ENCODE measurements around the gene CLIP4.

CLIP4 gene

DNA sequence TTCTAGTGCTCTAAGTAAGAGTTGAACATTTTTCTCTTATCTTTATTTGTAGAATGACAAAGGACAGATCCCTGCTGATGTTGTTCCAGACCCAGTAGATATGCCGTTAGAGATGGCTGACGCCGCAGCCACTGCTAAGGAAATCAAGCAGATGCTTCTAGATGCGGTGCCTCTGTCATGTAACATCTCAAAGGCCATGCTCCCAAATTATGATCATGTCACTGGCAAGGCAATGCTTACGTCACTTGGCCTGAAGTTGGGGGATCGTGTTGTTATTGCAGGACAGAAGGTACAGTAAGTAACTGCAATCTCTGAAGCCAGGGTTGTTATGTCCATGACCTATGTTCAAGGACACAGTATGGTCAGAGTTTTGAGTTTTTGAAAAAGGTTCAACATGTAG lies 28.4 kb downstream of the CLIP4 start:
- no peak for DNase-seq

DNA sequence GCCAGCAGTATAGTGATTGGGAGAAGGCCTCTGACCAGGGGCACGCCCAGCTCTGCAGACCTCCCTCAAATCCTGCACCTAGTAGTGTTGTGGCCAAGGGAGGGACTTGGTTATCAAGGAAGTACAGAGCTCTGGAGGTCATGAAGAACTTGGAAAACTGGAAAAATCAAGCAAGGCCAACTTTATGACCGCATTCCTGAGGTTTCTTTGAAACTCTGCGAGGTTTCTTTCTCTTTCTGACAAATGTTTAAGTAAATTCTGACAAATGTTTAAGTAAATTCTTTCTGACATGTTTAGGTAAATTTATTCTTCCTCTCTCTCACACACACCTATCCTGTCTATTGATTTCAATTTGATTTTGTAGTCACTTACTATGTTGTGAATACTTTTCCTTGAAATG lies 31.0 kb downstream of the CLIP4 start:
- DNase-seq: no peak

DNA sequence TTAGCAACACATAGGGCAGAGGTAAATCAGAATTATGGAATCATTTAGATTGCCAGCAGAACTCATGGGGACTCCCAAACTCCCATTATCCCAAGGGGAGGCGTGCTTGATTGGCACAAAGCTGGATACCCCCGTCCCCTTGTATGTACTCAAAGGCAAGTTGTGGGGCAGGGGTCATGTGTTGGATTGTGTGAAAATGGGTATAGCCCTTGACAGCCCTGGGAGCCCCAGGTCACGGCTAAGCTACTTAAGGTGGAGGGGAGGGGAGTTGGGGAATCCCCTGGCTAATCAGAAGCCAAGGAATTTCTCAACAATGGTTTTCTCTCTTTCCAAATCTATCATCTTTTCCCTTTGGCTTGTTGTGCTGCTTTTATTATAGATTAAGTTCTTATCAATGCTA lies 32.7 kb downstream of the CLIP4 start:
- no peak for DNase-seq

DNA sequence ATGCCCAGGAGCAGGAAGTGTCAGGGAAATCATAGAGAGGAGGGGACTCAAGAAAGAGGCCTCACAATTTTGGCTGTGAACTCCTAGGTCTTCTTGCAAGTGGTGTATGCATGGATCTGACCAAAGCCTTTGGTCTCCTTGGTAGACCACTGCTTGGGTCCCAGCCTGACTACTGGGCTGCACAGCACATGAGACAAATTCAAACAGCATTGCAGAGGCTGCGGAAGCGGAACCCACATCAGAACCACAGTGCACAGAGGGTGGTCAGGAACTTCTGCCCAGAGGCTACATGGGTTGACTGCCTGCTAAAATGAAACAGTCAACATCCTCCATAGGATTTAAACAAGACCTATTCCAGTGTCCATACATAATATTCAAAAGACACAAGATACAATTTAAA lies 39.4 kb downstream of the CLIP4 start:
- no peak for DNase-seq

DNA sequence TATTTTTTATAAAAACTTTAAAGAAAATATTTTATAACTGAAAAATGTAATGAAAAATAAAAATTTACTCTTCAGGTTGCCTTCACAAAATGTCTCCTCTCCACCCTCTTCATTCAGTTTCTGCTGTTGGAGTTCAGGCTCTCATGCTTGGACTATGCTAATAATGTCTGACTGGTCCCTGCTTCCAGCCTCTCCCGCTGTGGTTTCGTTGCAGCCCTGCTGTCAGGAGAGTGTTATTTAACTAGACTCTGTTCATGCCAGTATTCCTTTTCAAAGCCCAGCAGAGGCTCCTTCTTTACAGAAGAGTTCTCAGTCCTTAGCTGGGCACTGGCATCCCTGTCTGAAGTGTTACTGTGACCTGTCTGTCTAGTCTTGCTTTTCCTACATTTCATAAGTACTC lies 40.4 kb downstream of the CLIP4 start:
- no peak for DNase-seq

DNA sequence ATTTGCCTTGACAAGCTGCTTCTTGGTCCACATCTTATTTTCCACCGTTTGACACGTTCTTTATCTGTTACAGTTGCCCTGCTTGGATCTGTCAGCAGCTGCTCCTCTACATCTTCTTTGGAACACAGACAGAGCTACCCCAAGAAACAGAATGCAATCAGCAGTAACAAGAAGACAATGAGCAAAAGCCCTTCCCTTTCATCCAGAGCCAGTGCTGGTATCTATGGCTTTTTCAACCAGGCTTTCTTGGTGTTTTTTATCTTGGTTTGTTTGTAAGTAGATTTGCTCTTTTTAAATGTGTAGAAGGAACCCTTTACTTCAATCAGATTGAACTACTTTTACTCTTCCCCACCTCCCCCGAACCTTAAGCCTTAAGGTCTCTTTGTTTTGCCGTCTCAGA lies 41.9 kb downstream of the CLIP4 start:
- no peak for DNase-seq

DNA sequence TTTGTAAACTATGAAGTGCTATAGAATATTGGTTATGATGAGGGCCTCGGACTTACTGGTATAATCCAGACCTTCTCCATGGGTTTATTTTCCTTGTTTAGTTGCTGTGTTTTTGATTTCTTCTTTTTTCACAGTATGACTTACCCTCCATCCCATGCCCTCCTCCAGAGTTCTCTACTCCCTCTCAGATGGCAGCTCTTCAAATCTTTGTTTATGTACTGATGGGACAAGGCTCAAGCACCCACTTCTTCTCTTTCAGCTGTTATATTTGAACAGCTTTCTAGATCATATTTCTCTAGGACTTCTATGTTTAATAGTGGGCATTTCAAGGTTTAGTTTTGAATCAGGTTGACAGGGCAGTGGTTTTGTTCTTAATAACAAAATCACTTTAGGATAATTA lies 43.9 kb downstream of the CLIP4 start:
- no peak for DNase-seq

DNA sequence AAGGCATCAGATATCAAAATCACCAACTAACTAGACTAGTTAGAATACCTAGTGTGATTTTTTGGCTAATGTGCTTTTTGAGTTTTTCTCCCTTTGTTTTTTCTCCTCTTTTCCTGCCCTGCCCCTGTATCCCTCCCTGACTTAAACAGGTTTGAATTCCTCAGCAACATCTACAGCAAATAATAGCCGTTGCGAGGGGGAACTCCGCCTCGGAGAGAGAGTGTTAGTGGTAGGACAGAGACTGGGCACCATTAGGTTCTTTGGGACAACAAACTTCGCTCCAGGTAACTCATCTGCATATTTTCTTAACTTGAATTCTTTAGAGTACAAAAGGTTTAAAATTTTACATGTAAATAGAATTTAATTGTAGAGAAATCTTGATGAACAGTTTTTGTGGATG lies 45.0 kb downstream of the CLIP4 start:
- no peak for DNase-seq

DNA sequence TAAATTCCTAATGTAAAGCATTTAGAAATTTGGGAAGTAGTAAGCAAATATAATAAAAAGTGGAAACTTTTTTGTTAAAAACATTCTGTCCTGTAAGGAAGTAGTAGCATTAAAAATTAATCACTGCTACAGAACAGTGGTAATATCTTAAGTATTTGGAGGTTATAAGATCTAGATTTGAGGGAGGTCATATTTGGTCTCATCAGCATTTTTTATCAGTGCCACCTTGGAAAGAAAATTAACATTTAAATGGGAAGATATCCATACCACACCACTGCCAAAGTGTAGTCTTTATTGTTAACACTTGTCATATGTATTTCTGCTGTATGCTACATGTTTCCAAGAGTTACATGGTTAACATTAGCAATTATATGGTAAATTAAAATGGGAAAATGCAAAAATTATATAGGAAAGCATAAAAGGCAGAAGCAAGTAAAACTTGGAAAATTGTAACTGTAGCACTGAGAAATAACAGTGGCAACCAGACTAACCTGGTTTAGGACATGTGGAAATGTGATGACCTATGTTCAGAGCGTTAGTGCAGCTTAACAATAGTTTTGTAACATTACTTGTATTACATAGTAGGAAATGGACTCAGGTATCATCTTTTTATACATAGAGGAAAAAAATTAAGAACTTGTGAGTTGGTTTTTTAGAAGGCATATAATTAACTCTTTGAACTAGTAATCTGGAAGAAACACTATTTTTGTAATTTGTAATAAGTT lies 47.2 kb downstream of the CLIP4 start:
- no peak for DNase-seq

DNA sequence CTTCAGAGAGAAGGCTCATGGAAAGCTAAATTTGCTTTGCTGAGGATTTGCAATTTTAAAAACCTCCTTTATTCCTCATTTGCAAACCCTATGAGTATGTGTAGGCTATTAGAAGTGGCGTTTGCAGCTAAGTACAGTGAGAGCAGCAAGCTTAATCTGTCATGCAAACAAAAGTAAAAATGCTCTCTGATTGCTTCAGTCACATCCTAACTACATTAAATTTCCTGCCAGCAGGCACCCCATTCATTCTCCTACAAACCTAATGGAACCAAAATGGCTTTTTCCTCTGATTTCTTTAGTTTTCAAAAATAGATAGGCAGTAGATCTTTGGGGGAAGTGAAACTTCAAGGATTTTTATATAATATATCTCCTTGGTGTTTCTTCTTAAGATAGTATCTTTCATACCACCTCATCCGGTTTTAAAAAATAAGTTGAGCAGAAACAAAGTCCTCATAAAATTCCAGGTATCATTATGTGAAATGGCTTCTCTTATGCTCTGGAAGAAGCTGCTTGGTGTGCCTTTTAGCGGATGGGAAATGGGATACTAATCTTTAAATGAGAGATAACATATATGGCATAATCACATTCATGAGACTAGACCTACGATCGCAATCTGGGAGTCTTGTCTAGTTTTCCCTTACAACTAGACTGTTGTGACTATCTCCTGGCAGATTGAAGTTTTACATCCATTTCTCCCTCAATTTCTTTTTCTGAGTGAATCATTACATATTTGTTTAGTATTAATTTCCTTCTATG lies 49.1 kb downstream of the CLIP4 start:
- DNase-seq: no peak

DNA sequence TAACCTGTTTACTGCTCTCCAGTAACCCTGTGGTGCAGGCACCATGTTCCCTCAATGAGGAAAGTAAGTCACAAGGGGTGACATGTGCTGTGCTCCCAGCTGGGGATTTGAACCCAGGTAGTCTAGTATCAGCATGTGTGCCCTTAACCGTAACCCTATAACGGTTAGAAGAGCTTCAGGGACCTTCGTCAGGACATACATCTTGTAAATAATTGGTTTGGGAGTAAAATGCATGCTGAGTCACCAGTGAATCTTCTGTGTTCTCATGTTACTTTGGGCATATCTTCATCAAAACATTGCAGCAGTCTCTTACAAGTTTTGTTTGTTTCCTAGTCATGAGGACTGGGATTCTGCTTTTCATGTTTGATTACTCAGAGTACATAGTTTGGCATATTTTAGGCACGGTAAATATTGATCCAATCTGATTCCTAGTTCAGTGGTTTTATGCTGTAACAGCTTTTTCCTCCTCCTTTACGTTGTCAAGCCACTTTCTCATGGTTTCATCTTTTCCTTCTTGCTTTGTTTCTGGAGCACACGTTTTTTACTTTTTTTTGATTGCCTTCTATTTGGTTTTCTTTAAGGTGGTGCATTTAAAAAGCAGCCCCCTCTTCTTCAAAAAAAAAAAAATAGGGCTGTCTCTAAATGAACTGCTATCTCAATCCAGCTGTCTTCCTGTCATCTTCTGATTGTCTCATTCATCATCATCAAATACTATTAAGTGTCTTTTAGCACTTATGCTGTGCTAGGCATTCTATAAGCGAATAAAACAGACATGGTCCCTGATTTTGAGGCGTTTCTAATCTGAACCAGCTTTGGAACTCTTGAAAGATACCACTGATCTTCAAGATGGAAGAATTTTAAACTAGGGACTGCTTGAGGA lies 50.4 kb downstream of the CLIP4 start:
- no peak for DNase-seq

DNA sequence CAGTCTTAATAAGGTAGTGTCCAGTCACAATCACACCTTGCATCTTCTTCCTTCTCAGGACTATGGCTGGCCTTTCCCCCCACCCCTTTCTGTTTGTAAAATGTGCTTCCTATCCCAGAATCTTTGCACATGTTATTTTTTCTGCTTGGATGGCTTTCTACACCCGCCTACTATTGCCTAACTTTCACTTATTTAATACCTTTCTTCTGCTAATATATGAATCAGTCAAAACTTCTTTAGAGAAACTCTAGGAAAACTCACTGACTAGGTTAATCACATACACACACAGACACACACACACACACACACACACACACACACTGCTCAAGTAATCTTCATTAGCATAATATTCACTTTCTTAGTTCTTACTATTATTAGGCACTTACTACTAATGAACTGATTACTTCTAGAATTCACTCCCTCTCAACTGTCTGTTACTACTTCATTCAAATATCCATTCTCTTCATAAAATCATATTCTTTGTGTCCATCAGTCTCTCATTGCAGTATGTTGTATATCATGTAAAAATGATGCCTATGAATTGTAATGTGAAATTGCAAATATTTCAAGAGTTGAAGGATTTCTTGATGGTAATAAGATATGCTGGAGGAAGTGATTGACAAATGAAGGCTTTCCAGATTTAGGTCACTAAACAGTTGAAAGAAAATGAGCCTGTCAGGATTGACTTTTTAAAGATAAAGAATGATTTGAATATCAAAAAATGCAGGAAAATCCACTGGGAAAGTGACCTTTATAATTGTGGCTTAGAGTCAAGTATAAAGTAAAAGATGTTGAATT lies 51.2 kb downstream of the CLIP4 start:
- DNase-seq: no peak

DNA sequence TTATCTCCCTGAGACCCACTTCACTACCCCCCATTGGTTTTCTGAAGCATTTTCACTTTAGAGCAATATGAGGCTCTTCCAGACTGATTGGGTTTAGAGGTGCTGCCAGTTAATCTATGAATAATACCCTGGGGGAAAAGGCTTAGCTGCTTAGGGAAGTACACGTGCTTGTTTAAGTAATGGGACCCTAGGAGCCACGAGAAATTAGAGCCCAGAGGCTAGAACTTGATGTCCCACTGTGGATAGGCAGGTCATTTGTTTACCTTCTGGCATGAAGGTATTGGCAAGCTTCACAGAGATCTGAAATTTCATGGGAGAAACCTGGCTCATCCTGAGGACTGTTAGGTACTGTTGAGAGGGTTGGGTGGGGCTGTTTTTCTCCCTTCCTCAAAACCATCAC lies 59.7 kb downstream of the CLIP4 start:
- no peak for DNase-seq

DNA sequence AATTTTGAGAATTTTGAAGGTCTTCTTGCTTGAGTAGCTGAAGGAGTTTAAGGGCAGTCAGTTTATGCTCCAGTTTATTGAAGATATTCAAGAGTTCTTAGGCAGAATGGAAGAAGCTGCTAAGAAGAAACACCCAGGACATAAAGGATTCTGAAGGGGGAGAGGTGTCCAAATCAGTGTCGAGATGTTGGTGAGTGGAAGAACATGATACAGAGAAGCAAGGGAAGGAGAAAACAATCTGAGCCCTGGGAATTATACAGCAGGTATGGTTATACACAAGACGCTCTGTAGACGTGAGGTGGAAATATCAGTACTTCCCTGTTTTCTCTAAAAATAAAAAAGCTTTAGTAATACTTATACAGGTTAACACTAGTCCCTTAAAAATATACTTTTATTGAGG lies 60.1 kb downstream of the CLIP4 start:
- DNase-seq: no peak

DNA sequence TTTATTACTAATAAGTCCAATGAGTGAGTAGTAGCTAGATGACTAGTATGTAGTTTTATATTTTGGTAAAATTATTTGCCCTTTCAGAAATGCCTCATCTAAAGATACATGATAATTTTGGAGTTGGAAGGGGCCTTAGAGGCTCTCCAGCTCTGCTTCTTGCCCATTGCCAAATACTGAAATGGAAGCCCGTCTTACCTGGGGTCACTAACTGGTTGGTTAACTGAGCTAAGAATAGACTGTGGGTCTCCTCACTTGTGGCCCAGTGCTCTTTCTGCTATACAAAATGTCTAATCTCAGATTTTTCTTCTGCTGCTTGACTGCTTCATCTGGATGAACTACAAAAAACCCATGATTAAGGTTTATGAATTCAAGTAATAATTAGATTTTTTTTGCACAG lies 67.1 kb downstream of the CLIP4 start:
- no peak for DNase-seq

DNA sequence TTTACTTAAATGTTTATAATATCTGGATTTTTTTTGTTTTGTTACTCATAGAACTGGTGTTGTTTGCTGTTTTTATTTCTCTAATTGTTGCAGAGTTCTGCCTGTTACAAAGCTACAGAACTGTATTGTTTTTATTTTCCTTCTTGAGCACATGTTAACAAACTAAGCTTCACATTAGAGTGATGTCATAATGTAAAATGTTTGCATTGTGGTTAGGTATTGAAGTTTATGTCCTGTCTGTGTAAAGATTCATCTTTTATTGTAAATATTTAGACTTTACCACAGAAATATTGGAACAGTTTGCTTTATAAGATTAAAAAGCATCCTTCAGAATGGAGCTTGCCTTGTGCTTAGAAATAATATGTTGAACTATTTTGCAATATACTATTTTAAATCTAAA lies 67.7 kb downstream of the CLIP4 start:
- DNase-seq: no peak

DNA sequence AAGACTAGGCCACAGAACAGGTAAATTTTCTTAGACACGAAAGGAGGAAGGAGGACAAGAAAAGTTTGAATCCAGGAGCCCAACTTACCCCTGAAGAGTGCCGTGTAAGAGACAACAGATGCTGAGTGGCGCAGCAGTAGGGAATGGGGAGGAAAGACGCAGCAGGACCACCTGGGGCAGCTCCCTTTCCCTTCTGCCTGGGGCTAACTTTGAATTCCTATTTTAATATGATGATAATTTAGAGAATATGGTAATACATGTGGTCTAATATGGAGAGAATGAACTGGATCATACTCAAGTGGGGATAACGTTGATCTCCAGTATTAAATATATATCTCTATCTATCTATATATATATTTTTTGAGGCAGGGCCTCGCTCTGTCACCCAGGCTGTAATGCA lies 69.3 kb downstream of the CLIP4 start:
- DNase-seq: no peak

DNA sequence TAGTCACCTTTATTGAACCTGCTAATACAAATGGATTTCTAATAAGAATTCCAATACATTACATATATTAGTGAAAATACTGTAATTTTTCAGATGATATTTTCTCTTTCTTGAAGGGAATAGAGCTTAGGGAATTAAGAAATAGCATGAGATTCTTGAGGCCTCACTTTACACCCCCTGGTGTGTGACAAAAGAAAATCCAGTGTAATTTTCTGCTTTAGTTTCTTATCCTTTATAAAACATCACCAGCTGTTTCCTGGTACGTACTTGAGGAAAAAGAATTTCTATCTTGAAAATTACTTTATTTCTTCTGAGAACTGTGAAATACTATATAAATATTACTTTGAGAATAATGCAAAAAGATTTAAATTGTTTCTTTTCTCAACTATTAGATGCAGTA lies 71.6 kb downstream of the CLIP4 start:
- DNase-seq: no peak

DNA sequence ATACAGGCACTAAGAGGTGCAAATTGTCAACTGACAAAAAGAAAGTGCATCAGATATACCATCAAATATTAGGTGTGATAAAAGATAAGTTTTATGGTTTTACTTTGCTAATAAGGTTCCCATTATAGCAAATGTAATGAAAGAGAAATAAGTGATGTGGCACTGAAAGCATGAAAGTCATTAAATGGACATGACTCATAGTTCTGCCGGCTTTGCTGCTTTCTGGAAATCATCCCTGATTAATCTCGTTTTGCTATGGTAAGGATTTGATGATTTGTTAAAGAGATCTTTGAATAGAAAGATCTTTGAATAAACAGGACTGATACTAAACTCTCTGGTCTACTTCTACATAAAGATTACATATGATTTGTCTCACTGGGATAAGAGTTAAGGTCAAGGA lies 72.7 kb downstream of the CLIP4 start:
- no peak for DNase-seq

DNA sequence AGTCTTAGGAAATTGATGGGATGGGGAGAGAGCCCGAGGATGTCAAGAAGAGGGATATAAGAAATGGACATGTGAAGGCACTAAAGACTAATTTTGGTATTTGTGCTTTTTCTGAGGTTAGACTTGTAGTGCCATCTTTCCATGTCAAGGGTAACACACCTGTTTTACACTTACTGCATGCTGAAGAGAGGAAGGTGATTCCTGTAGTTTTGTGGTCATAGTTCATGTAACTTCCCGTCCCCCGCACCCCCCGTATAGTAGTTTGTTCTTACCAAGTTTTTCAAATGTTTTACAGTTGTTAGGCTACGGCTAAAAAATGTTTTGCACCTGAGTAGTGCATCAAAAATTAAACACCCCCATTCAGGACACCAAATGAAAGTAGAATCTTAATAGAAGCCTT lies 73.8 kb downstream of the CLIP4 start:
- DNase-seq: no peak

DNA sequence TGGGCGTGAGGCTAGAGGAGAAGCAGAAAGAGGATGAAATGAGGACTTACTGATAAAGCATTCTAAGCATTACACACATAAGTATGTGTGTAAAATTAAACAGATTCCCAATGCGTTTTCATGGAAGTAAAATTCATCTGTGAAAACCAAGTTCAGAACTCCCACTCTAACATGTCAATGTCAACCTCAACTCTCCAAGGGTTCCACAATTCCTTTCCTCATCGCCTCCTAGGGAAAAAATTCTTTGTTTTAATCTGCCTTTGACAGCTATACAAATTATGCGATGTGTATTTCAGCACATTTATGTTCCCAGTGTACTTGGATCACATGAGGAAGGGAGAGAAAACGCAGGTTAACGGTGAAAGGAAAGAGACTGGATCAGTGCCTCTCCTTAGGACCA lies 76.6 kb downstream of the CLIP4 start:
- no peak for DNase-seq

DNA sequence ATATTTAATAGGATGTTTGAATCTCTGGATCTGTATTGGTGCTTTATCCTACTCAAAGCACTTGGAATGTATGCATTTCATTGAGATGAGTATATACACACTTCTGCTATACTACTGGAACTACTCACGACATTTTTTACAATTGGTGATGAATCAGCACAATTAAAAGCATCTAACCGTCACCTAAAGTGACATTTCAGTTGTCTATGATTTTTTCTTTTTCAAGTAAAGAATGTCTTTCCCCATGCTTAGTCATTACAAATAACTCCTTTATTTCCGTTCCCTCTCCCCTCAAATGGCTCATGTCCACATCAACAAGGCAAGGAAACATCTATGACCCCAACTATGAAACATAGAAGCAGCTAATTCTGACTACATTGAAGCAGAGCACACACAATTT lies 77.3 kb downstream of the CLIP4 start:
- DNase-seq: no peak

DNA sequence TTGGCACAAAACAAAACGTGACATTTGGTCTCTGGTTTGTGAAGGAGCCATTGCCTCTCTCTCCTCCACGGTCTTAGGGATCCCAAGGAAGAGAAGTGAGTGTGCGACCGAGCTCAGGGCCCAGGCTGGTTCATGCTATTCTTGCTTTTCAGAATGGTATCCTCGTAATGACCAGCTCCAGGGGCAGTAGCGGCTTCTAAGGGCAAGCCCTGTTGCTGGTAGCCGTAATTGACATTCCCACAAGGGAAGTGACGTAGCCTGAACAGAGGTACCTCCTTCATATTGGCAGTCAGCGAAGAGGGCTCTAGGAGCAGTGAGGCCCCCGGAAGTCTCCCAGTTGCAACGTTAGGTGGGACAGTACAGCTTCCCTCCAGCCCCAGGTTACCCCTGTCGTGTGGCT lies 77.9 kb downstream of the CLIP4 start:
- no peak for DNase-seq
